Activated naive CD4-positive, alpha-beta T cell treated with Interleukin-2 at 50 U/mL for 16 hours (primary cell): ENCODE results near the gene DDX43.
"Not testable (repeated sequence)": the region's sequence is repeated elsewhere in the genome, so short reads cannot be mapped to it uniquely, and the experiment has no call there.

Source experiments
- DNase-seq: peaks from one replicate; pipeline ENCODE4 v3.0.0-alpha.2; 2020

DDX43 gene

GRCh38 chr6:73389854-73390253 lies 4.8 kb upstream of the DDX43 start:
- no peak for DNase-seq

GRCh38 chr6:73391675-73392074 lies 3.0 kb upstream of the DDX43 start:
- no peak for DNase-seq

GRCh38 chr6:73392188-73392587 lies 2.4 kb upstream of the DDX43 start:
- DNase-seq: not testable (repeated sequence)

- no peak for DNase-seq
Observed at GRCh38 chr6:73393278-73393677, 1.4 kb upstream of the DDX43 start.

- no peak for DNase-seq
Observed at GRCh38 chr6:73395875-73396274, 1.2 kb downstream of the DDX43 start.

GRCh38 chr6:73400656-73401055 lies 6.0 kb downstream of the DDX43 start:
- no peak for DNase-seq

- no peak for DNase-seq
Observed at GRCh38 chr6:73409395-73409794, 14.8 kb downstream of the DDX43 start.

- DNase-seq: no peak
Observed at GRCh38 chr6:73413102-73413501, 18.5 kb downstream of the DDX43 start.

- no peak for DNase-seq
Observed at GRCh38 chr6:73418081-73418741, 23.6 kb downstream of the DDX43 start.

- DNase-seq: no peak
Observed at GRCh38 chr6:73421534-73421933, 26.9 kb downstream of the DDX43 start.

- DNase-seq: no peak
Observed at GRCh38 chr6:73435236-73435635, 40.6 kb downstream of the DDX43 start.

- DNase-seq: no peak
Observed at GRCh38 chr6:73443555-73443954, 48.9 kb downstream of the DDX43 start.

- DNase-seq: peak; percentile 50
Observed at GRCh38 chr6:73451223-73452106, 56.8 kb downstream of the DDX43 start.

- DNase-seq: peak; percentile 83
Observed at GRCh38 chr6:73452107-73452461, 57.5 kb downstream of the DDX43 start, which contains the start of gene CGAS. TSS of gene CGAS (minus strand) at chr6:73452297. CDS start at chr6:73452181, 116 bp downstream.

GRCh38 chr6:73455865-73456629 lies 61.4 kb downstream of the DDX43 start:
- no peak for DNase-seq

- DNase-seq: not testable (repeated sequence)
Observed at GRCh38 chr6:73459474-73459873, 64.8 kb downstream of the DDX43 start.

- DNase-seq: no peak
Observed at GRCh38 chr6:73460056-73460455, 65.4 kb downstream of the DDX43 start.

- DNase-seq: peak; percentile 86
Observed at GRCh38 chr6:73461537-73462350, 67.1 kb downstream of the DDX43 start, which contains the start of gene MTO1. TSS of gene MTO1 (plus strand) at chr6:73461737. CDS start at chr6:73461855, 118 bp downstream.
